Measurements from ENCODE around the gene DNASE1L2.

DNASE1L2 gene

DNA sequence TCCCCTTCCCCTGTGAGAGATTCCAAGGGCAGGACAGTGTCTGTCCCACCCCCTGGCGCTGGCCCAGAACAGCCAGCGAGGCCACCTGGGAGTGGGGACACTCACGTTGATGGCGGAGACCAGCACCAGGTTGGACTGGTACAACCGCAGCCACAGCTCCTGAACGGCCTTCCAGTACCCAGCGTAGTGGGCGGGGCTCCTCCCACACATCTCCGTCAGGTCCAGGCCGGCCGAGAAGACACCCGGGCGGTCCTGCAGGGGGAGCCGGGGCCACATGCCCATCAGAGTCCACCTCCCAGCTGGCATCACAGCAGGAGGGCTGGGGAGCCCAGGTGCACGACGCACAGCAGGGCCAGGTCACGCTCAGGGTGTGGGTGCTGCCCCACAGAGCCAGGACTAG lies 8.1 kb downstream of the DNASE1L2 start:
- ChIA-PET CTCF (interaction anchor here (0.7 kb wide), 1 partner anchor 915 kb away, joined by 5 read pairs; no protein-coding TSS in a partner anchor), POLR2A (interaction anchor here (1.1 kb wide), 1 partner anchor 18 kb away, joined by 3 read pairs; no protein-coding TSS in a partner anchor)
- H3K36me3 ChIP-seq (ENCODE audit: control insufficient read depth in 2 of 2, insufficient read depth in 1 of 2, low read length in 2 of 2) = peaks cover 19 to 63% of the 10 kb centered on the region in 2 experiments; a peak in 2 of 3 replicates
- H3K4me1 ChIP-seq (ENCODE audit: control insufficient read depth, insufficient read depth, low read length) = no peaks in the 10 kb centered on the region
- TF ChIP-seq ZNF785 (tag by site-specific recombination; IDR thresholded peaks at IDR 0.05) = no peak
- TF ChIP-seq ZNF473 (tag by site-specific recombination; IDR thresholded peaks at IDR 0.05) = no peak
- TF ChIP-seq ZNF629 (tag by site-specific recombination; IDR thresholded peaks at IDR 0.05) = no peak
- TF ChIP-seq ZNF529 (tag by site-specific recombination; IDR thresholded peaks at IDR 0.05; ENCODE audit: insufficient replicate concordance) = no peak
- no peak for TF ChIP-seq ZSCAN23 (tag by site-specific recombination; IDR thresholded peaks at IDR 0.05)
- TF ChIP-seq, protein P1, sequence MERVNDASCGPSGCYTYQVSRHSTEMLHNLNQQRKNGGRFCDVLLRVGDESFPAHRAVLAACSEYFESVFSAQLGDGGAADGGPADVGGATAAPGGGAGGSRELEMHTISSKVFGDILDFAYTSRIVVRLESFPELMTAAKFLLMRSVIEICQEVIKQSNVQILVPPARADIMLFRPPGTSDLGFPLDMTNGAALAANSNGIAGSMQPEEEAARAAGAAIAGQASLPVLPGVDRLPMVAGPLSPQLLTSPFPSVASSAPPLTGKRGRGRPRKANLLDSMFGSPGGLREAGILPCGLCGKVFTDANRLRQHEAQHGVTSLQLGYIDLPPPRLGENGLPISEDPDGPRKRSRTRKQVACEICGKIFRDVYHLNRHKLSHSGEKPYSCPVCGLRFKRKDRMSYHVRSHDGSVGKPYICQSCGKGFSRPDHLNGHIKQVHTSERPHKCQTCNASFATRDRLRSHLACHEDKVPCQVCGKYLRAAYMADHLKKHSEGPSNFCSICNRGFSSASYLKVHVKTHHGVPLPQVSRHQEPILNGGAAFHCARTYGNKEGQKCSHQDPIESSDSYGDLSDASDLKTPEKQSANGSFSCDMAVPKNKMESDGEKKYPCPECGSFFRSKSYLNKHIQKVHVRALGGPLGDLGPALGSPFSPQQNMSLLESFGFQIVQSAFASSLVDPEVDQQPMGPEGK (tag by site-specific recombination; IDR thresholded peaks at IDR 0.05) = no peak
- peak; percentile 55 for TF ChIP-seq ZFHX2 (tag by site-specific recombination; conservative IDR thresholded peaks at IDR 0.05)
- 0 out of 2 replicates have a peak, but pooled peaks have one; percentile 31 for TF ChIP-seq KLF9 (tag by site-specific recombination; IDR thresholded peaks at IDR 0.05; ENCODE audit: low read depth)
- no peak for TF ChIP-seq ZNF560 (tag by site-specific recombination; IDR thresholded peaks at IDR 0.05; ENCODE audit: borderline replicate concordance)
- peak; percentile 74 for TF ChIP-seq ZIC2 (tag by site-specific recombination; IDR thresholded peaks at IDR 0.05)
- TF ChIP-seq ZNF37A (tag by site-specific recombination; IDR thresholded peaks at IDR 0.05) = no peak
- 0 out of 2 replicates have a peak, but pooled peaks have one; percentile 23 for TF ChIP-seq EGR2 (tag by site-specific recombination; IDR thresholded peaks at IDR 0.05; ENCODE audit: low read depth)
- TF ChIP-seq GLI4 (tag by site-specific recombination; IDR thresholded peaks at IDR 0.05) = no peak
- TF ChIP-seq, protein P2, sequence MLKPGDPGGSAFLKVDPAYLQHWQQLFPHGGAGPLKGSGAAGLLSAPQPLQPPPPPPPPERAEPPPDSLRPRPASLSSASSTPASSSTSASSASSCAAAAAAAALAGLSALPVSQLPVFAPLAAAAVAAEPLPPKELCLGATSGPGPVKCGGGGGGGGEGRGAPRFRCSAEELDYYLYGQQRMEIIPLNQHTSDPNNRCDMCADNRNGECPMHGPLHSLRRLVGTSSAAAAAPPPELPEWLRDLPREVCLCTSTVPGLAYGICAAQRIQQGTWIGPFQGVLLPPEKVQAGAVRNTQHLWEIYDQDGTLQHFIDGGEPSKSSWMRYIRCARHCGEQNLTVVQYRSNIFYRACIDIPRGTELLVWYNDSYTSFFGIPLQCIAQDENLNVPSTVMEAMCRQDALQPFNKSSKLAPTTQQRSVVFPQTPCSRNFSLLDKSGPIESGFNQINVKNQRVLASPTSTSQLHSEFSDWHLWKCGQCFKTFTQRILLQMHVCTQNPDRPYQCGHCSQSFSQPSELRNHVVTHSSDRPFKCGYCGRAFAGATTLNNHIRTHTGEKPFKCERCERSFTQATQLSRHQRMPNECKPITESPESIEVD (tag by site-specific recombination; IDR thresholded peaks at IDR 0.05) = no peak
- no peak overlapping the region for H3K27ac ChIP-seq (ENCODE audit: extremely low read depth, low read depth, low read length)
- no peaks in the 10 kb centered on the region for H3K9me3 ChIP-seq (ENCODE audit: control insufficient read depth, insufficient read depth, low read depth, low read length)
- no peak overlapping the region for H3K4me3 ChIP-seq (ENCODE audit: low read depth, low read length)

DNA sequence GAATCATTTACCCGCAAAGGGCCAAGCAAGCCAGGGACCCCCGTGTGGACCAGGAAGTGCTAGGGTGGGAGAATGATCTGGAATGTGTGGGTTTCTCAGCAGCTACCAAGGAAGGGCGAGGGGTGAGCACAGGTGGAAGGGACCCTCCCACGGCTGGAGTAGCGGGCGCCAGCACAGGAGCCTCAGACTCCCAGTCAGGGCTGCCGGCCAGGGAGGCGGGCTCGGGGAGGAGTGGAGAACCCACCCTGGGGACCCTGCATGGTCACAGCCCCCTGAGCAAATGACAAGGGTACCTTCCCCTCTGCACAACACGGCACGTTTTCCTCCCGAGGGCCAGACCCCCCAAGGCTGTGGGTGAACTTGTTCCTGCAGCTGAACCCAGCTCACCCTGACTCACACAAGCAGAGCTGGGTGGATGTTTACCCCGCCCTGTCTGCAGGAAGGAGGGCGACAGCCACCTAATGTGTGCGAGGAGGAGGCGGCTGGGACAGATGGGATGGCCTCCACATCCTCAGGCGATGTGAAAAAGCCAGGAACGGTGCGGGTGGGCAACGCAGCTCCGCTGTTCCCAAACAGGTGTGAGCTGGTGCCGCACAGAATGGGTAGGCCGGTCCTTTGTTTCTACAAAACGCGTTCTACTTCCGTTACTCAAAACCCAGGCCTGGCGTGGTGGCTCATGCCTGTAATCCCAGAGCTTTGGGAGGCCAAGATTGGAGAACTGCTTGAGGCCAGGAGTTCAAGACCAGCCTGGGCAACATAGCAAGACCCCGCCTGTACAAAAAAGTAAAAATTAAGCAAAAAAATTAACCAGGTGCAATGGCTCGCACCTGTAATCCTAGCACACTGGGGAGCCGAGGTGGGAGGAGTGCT lies 8.9 kb downstream of the DNASE1L2 start:
- H3K9me3 ChIP-seq (ENCODE audit: control insufficient read depth, insufficient read depth, low read depth, low read length) = no peaks in the 10 kb centered on the region
- CTCF ChIA-PET = no interaction called here
- POLR2A ChIA-PET = interaction anchor here (1.1 kb wide), 1 partner anchor 19 kb away, joined by 3 read pairs; no protein-coding TSS in a partner anchor
- peaks cover 22 to 58% of the 10 kb centered on the region in 2 experiments; a peak in 2 of 3 replicates for H3K36me3 ChIP-seq (ENCODE audit: control insufficient read depth in 2 of 2, insufficient read depth in 1 of 2, low read length in 2 of 2)
- no peaks in the 10 kb centered on the region for H3K4me1 ChIP-seq (ENCODE audit: control insufficient read depth, insufficient read depth, low read length)
- H3K27ac ChIP-seq (ENCODE audit: extremely low read depth, low read depth, low read length) = no peak overlapping the region
- H3K4me3 ChIP-seq (ENCODE audit: low read depth, low read length) = no peak overlapping the region
- TF ChIP-seq, protein P3, sequence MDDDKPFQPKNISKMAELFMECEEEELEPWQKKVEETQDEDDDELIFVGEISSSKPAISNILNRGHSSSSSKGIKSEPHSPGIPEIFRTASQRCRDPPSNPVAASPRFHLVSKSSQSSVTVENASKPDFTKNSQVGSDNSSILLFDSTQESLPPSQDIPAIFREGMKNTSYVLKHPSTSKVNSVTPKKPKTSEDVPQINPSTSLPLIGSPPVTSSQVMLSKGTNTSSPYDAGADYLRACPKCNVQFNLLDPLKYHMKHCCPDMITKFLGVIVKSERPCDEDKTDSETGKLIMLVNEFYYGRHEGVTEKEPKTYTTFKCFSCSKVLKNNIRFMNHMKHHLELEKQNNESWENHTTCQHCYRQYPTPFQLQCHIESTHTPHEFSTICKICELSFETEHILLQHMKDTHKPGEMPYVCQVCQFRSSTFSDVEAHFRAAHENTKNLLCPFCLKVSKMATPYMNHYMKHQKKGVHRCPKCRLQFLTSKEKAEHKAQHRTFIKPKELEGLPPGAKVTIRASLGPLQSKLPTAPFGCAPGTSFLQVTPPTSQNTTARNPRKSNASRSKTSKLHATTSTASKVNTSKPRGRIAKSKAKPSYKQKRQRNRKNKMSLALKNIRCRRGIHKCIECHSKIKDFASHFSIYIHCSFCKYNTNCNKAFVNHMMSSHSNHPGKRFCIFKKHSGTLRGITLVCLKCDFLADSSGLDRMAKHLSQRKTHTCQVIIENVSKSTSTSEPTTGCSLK (tag by site-specific recombination; IDR thresholded peaks at IDR 0.05) = no peak
- TF ChIP-seq ZNF211 (tag by site-specific recombination; IDR thresholded peaks at IDR 0.05; ENCODE audit: low read depth) = no peak
- TF ChIP-seq ZFP3 (tag by site-specific recombination; IDR thresholded peaks at IDR 0.05; ENCODE audit: low read depth) = no peak
- no peak for TF ChIP-seq ZFP41 (tag by site-specific recombination; IDR thresholded peaks at IDR 0.05; ENCODE audit: borderline replicate concordance)
- peak; percentile 95 for TF ChIP-seq ZNF121 (tag by site-specific recombination; IDR thresholded peaks at IDR 0.05)
- no peak for TF ChIP-seq ZNF404 (tag by site-specific recombination; IDR thresholded peaks at IDR 0.05)
- no peak for TF ChIP-seq ZEB2 (tag by site-specific recombination; IDR thresholded peaks at IDR 0.05)
- TF ChIP-seq, protein P4, sequence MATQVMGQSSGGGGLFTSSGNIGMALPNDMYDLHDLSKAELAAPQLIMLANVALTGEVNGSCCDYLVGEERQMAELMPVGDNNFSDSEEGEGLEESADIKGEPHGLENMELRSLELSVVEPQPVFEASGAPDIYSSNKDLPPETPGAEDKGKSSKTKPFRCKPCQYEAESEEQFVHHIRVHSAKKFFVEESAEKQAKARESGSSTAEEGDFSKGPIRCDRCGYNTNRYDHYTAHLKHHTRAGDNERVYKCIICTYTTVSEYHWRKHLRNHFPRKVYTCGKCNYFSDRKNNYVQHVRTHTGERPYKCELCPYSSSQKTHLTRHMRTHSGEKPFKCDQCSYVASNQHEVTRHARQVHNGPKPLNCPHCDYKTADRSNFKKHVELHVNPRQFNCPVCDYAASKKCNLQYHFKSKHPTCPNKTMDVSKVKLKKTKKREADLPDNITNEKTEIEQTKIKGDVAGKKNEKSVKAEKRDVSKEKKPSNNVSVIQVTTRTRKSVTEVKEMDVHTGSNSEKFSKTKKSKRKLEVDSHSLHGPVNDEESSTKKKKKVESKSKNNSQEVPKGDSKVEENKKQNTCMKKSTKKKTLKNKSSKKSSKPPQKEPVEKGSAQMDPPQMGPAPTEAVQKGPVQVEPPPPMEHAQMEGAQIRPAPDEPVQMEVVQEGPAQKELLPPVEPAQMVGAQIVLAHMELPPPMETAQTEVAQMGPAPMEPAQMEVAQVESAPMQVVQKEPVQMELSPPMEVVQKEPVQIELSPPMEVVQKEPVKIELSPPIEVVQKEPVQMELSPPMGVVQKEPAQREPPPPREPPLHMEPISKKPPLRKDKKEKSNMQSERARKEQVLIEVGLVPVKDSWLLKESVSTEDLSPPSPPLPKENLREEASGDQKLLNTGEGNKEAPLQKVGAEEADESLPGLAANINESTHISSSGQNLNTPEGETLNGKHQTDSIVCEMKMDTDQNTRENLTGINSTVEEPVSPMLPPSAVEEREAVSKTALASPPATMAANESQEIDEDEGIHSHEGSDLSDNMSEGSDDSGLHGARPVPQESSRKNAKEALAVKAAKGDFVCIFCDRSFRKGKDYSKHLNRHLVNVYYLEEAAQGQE (tag by site-specific recombination; IDR thresholded peaks at IDR 0.05) = no peak
- no peak for TF ChIP-seq OSR2 (tag by site-specific recombination; IDR thresholded peaks at IDR 0.05)
- no peak for TF ChIP-seq FEZF1 (tag by site-specific recombination; IDR thresholded peaks at IDR 0.05)
- TF ChIP-seq ZNF530 (tag by site-specific recombination; IDR thresholded peaks at IDR 0.05; ENCODE audit: low read depth) = no peak

Measured in HEK293 (cell line).